HG02588 (cell line): ENCODE results near the gene PHOSPHO1.
"Not testable (repeated sequence)": the region's sequence is repeated elsewhere in the genome, so short reads cannot be mapped to it uniquely, and the experiment has no call there.

ENCODE experiments used
- ATAC-seq: cut with Tn5 transposase; IDR thresholded peaks from one replicate; pipeline ENCODE4 v1.9.1; 2021; ENCODE audit warnings: mild to moderate bottlenecking, moderate library complexity; ENCODE audit not compliant: unreplicated experiment

Gene PHOSPHO1

DNA sequence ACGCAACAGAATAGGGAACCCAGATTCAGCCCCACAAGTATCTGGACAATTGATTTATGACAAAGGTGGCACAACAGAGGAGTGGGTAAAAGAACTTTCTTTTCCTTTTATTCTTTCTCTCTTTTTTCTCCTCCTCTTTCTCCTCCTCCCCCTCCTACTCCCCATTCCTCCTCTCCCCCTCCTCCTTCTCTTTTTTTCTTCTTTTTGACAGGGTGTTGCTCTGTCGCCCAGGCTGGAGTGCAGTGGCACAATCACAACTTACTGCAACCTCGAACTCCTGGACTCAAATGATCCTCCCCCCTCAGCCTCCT is 36.3 kb downstream of the PHOSPHO1 start:
- ATAC-seq: no peak

GRCh38 chr17:49193513-49194296 is 36.9 kb downstream of the PHOSPHO1 start:
- no peak for ATAC-seq

DNA sequence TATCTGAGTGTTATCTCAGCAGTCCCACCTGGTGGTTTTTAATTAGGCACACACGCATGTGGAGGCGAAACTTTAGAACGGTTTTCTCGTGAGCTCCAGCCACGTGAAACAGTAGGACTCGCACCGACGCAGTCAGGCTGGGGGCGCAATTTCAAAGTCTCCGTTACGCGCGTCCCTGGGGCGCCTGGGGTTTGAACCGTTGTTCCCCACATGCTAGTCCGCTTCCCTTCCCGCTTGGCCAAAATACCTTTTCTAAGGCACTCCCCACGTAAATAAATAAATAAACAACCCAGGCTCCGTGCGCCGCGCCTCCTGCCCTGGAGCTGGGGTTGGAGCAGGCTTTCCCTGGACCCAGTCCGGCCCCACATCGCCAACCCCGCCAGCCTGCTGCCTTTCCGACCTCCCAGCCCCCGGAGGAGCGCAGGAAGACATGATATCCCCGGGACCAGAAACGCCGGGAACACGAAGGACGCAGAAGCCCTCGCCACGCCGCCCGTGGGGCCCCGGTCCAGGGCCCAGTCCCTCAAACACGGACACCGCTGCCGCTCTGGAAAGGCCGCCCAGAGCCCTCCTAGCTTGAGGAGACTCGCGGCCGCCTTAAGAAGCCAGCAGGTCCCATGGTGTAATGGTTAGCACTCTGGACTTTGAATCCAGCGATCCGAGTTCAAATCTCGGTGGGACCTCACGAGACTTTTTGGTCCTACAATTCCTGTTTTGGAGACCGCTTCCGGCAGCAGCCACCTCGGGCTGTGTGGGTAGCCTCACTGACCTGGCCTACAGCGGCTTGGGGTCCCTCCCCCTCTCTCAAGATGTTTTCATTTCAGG is 38.5 kb downstream of the PHOSPHO1 start:
- ATAC-seq: peak; percentile 38

- ATAC-seq: no peak
These were observed 39.1 kb downstream of the PHOSPHO1 start for GRCh38 chr17:49191409-49191916.

- no peak for ATAC-seq
These were observed 39.7 kb downstream of the PHOSPHO1 start for GRCh38 chr17:49190932-49191331.

DNA sequence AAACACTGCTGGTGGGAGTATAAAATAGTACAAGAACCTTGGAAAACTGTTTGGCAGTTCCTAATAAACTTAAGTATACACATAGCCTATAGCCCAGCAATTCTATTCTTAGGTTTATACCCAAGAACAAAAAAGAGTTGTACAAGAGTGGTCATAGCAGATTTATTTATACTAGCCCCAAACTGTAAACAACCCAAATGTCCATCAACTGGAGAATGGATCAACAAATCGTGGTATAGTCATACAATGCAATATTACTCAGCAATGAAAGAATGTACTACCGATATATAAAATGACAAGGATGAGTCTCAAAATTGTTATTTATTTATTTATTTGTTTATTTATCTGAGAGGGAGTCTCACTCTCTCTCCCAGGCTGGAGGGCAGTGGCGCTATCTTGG is 43.3 kb downstream of the PHOSPHO1 start:
- ATAC-seq: no peak

GRCh38 chr17:49185381-49185780 is 45.2 kb downstream of the PHOSPHO1 start:
- not testable (repeated sequence) for ATAC-seq

DNA sequence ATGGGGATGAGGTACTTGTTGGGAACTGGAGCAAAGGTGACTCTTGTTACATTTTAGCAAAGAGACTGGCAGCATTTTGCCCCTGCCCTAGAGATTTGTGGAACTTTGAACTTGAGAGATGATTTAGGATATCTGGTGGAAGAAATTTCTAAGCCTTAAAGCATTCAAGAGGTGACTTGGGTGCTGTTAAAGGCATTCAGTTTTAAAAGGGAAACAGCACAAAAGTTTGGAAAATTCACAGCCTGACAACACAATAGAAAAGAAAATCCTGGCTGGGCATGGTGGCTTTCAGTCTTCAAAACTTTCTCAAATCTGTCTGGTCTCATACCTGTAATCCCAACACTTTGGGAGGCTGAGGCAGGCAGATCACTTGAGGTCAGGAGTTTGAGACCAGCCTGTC is 46.1 kb downstream of the PHOSPHO1 start:
- ATAC-seq: not testable (repeated sequence)

DNA sequence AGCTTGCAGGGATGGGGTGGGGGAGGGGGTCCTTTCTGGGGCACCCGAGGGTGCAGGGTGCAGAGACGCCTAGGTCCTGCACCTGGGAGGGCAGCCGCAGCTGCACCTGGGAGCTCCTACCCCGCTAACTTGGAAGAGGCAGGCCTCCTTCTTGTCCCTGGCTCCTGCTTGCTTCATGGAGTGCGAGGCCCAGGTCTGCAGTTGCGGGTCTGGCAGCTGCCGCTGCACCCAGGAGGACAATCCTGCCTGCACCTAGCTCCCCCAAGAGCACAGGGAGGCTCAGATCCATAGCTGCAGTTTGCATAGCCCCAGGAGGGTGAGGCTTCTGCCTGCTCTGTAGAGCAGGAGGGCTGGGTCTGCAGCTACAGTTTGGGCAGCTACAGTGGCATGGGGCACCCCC is 46.8 kb downstream of the PHOSPHO1 start:
- ATAC-seq: no peak

DNA sequence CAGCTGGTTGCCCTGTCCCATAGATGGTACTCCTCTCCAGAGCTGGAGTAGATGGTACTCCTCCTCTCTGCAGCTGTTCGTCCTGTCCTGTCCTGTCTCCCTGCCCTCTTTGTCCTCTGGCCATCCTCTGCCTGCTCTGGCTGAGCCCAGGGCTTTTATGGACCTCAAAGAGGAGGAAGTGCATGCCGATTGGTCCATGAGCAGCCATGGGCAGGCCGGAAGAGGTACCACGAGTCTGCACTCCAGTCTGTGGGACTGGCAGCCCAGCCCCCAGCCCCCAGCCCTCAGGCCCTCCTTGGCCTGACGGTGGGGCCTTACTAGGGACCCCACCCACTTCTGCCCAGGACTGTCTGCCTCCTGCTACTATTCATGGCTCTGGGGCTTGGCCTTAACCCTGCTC is 47.2 kb downstream of the PHOSPHO1 start:
- ATAC-seq: no peak

DNA sequence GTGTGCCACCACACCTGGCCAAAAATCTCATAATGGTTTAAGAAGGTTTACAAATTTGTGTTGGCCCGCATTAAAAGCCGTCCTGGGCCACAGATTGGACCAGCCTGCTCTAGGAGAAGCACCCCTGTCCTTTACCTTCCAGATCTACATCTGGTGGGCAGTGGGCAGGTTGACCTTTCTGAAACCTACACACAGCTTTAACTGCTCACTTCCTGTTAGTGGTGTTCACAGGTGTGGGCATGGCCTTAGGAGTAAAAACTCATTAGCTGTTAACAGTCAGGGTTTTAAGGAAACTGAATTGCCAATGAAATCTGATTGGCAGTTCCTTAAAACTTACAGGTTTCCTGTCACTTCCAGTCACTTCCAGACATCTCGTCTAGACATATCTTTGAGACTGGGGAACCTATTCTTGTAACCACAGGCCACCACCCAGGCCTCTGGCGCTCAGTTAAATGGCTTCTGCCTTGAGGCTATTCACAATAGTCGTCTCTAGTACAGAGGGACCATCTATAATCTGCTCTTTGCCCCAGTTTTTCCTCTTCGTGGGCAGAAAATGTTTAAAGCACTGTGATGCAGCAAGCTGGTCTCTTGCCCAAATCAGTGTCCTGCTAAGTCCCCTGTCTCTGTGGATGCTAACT is 49.5 kb downstream of the PHOSPHO1 start:
- no peak for ATAC-seq

DNA sequence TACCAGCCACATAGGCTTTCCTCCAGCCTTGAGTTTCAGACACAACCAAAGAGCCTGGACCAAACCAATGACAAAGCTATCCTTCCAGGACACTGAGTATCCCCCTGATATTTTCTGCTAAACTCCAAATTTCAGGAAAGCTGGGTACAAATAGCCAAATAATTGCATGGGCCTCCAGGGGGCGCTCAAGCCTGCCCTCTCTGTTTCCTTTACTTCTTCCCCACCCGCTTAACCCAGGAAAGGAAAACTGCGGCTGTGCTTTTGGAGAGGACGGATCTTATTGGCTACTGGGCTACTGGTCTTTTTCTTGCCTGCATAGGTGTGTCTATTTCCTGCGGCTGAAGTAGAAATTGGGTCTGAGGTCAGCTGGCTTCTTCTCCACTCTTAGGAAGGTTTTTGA is 50.3 kb downstream of the PHOSPHO1 start:
- no peak for ATAC-seq

GRCh38 chr17:49175978-49176377 is 54.6 kb downstream of the PHOSPHO1 start:
- not testable (repeated sequence) for ATAC-seq
